ENCODE measurements around the gene STXBP1.
A peak's percentile ranks its signal among the peaks of the same experiment; 100 is the strongest.
"Not testable (repeated sequence)": the region's sequence is repeated elsewhere in the genome, so short reads cannot be mapped to it uniquely, and the experiment has no call there.

The STXBP1 gene

GRCh38 chr9:127578627-127578951 lies 33.5 kb upstream of the STXBP1 start:
- DNase-seq (ENCODE audit: low read depth) = no peak

- peak; percentile 95 for DNase-seq (ENCODE audit: low read depth)
Observed at GRCh38 chr9:127578952-127579853, 32.9 kb upstream of the STXBP1 start.

DNA sequence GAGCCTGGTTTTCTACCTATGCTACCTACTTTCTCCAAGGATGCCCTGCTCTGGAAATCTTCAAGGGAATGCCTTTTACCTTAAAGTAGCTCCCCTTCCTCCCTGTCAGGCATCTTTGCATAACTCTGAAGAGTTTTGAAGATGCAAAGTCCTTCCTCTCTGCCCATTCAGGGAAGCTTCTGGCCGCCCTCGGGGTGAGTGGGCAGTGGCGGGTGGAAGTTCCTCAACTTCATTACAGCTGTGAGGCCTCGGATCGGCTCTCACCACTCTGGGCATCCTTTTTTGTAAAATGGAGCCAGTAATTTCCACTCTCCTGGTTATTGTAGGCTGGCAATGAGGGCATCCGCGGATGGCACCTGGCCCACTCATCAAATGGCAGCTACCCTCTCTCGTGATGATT lies 31.7 kb upstream of the STXBP1 start:
- no peak for DNase-seq (ENCODE audit: low read depth)

DNA sequence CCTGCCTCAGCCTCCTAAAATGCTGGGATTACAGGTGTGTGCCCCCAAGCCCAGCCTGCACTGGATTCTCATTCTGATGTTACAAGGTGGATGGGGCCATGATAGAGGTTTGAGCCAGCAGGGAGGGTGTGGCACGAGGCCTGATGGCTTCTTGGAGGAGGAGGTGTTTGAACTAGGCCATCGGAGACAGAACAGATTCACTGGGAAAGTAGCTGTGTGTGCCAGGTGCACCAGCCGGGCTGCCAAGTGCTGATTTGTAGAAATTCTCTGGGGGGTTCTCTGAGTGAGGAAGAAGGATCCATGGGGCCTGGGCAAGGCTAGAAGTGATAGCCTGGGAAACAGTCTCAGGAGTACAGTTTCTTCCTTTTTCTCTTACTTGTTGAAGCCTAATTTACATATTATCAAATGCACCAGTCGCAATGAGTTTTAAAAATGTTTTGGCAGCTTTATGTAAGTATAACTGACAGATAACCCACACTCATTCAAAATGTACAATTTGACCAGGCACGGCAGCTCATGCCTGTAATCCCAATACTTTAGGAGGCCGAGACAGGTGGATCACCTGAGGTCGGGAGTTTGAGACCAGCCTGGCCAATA lies 31.1 kb upstream of the STXBP1 start:
- DNase-seq (ENCODE audit: low read depth) = no peak

GRCh38 chr9:127584474-127584805 lies 27.6 kb upstream of the STXBP1 start:
- not testable (repeated sequence) for DNase-seq (ENCODE audit: low read depth)

DNA sequence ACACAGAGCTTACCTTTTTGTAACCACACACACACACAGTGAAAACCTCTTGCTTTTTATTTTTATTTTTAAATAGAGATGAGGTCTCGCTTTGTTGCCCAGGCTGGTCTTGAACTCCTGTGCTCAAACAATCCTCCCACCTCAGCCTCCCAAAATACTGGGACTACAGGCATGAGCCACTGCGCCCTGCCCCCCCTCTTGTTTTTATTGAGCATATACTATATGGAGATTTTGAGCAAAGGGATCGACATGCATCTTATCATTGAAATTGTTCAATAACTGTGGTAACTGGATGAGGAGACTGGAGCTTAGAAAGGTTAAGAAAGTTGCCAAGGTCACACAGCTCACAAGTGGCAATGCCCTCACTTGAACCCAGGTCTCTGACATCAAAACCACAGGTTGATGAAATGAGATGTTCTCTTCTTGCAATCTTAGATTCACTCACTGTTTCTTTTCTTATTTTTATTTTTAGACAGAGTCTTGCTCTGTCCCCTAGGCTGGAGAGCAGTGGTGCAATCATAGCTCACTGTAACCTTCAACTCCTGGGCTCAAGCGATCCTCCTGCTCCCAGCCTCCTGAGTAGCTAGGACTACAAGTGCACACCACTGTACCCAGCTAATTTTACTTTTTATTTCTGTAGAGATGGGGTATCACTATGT lies 26.8 kb upstream of the STXBP1 start:
- no peak for DNase-seq (ENCODE audit: low read depth)

- DNase-seq (ENCODE audit: low read depth) = no peak
Observed at GRCh38 chr9:127586096-127586495, 26.0 kb upstream of the STXBP1 start.

GRCh38 chr9:127586537-127586936 lies 25.5 kb upstream of the STXBP1 start:
- no peak for DNase-seq (ENCODE audit: low read depth)

DNA sequence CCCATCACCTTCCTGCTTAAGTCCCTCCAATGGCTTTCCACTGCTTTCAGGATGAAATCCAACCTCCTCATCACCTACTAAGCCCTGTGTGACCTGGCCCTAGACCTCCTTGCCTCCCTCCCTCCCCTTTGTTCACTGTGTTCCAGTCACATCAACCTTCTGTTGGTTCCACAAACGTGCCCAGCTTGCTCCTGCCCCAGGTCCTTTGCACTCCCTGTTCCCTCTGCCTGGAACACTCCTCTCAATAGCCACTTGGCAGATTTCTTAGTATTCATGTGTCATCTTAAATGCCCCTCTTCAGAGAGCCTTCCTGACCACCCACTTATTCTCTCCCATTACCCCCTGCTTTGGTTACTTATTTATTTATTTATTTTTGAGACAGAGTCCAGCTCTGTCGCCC lies 24.1 kb upstream of the STXBP1 start:
- no peak for DNase-seq (ENCODE audit: low read depth)

- no peak for DNase-seq (ENCODE audit: low read depth)
Observed at GRCh38 chr9:127588740-127589506, 23.2 kb upstream of the STXBP1 start.

- no peak for DNase-seq (ENCODE audit: low read depth)
Observed at GRCh38 chr9:127589955-127590370, 22.1 kb upstream of the STXBP1 start.

DNA sequence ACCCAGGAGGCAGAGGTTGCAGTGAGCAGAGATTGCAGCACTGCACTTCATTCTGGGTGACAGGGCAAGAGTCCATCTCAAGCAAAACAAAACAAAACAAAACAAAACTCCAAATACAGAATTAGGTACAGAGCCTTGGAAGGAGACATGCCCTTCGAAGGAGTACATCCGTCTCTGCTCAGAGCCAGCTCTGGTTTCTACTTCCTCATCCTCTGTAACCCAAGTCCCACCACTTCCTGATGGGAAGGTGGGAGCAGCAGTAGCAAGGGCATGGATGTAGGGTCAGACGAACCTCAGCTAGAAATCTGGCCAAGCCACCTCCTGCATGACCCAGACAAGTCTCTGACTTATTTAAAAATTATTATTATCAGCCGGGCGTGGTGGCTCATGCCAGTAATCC lies 16.5 kb upstream of the STXBP1 start:
- DNase-seq (ENCODE audit: low read depth) = no peak

DNA sequence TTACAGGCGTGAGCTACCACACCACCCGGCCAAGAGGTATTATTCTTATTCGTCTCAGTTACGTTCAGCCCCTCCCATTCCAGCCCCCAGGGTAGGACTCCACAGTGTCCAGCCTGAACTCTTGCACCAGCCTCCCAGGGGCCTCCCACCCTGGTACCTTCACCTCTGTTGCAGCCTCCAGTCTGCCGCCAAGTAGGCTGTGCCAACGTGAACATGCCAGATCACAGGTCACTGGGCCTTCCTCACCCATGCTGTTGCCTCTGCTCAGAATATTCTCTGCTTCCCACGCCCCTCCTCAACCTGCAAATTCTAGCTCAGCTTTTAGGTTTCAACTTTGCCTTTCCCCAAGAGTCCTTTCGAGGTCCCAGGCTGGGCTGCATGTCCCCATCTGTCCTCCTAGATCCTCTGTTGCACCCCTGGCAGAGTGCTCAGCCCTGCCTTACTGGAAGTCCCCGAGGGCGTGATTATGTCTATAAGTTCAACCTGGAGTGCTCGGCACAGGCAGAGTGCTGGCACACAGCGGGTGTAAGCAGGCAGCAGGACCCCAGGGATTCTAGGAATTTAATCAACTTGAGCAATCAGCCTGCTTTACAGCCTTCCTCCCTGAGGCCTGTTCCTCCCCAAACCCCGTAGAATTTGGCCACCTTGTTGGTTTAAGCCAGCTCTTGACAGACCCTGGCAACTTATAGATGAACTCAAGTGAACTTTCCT lies 13.1 kb upstream of the STXBP1 start:
- DNase-seq (ENCODE audit: low read depth) = no peak

GRCh38 chr9:127599550-127599891 lies 12.6 kb upstream of the STXBP1 start:
- DNase-seq (ENCODE audit: low read depth) = no peak

DNA sequence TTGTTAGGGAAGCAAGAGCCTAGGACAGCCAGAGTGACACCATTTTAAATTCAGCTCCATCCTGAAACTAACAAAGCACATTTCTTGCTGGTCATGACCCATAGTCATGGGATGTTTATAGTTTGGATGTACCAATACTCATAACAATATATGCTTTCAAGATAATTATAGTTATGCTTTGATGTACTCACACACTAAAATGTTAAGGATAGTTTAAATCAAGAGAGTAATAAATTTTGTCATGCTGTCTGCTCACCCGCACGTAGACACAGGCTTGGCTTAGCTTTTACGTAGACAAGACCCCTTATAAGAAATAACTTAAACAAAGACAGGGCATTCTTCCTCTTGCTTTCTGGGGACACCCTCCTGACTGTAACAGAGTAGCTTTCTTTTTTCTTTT lies 8.9 kb upstream of the STXBP1 start:
- no peak for DNase-seq (ENCODE audit: low read depth)

DNA sequence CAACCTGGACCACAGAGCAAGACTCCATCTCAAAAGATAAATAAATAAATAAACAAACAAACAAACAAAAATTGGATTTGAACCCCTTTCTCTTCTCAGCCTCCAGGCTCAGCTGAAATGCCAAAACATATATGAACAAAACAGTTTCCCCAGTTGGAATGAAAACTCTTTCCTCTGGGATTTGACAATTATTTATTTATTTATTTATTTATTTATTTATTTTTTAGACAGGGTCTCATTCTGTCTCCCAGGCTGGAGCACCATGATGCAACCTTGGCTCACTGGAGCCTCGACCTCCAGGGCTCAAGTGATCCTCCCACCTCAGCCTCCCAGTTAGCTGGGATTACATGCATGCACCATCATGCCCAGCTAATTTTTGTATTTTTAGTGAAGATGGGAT lies 6.0 kb upstream of the STXBP1 start:
- DNase-seq (ENCODE audit: low read depth) = no peak

GRCh38 chr9:127608104-127608966 lies 3.7 kb upstream of the STXBP1 start:
- DNase-seq (ENCODE audit: low read depth) = no peak

GRCh38 chr9:127611603-127611898 lies 526 bp upstream of the STXBP1 start:
- DNase-seq (ENCODE audit: low read depth) = no peak

GRCh38 chr9:127612939-127613582 lies 984 bp downstream of the STXBP1 start:
- DNase-seq (ENCODE audit: low read depth) = peak; percentile 54

DNA sequence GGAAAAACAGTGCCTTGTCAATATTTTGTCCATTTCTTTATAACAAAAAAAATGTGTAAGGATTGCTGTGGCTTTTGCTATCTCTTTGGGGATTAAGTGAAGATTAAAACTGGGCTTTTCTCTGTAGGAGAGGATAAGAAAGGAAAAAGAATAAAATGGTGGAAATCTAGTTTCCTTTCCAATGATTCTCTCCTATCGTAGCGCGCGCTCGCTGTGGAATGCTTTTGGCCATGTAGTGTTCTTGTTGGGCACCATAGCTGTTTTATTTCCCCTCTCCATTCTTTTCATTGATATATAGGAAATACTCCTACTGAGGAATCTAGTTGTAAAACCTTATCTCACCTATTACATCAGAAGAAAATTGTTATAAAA lies 1.5 kb downstream of the STXBP1 start:
- DNase-seq (ENCODE audit: low read depth) = no peak

- no peak for DNase-seq (ENCODE audit: low read depth)
Observed at GRCh38 chr9:127614961-127615360, 2.9 kb downstream of the STXBP1 start.

All from HS-5 (cell line).